C4-2B (cell line): ENCODE data around the gene MRPS35.

Experiments used
- CTCF ChIP-seq: fragments of 450-650 bp; conservative IDR thresholded peaks from 2 replicates; pipeline ENCODE4 v1.5.1; 2017; ENCODE audit warnings: mild to moderate bottlenecking
- ZFX ChIP-seq: fragments of 450-650 bp; IDR thresholded peaks from 2 replicates; pipeline ENCODE4 v1.6.1; 2017

- no peak for TF ChIP-seq CTCF
- TF ChIP-seq ZFX = peak; percentile 93
Observed at GRCh38 chr12:27710592-27711316, at the start of gene MRPS35.
